ENCODE measurements around the gene APBB2.

DNA sequence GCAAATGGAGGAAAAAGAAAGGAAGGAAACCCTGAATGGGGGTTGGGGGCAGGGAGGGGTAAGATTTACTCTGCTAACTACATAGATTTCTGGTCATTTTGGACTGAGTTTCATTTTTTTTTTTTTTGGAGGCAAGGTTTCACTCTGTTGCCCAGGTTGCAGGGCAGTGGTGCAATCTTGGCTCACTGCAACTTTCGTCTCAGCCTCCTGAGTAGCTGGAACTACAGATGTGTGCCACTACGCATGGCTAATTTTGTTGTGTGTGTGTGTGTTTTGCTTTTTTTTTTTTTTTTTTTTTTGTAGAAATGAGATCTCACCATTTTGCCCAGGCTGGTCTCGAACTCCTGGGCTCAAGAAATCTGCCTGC, 223.5 kb downstream of the APBB2 start:
- no peak for TF ChIP-seq GATA3 (IDR thresholded peaks at IDR 0.05; ENCODE audit: low read depth, low read length)
- TF ChIP-seq GATA2 (IDR thresholded peaks at IDR 0.05; ENCODE audit: low read depth, low read length) = no peak
